Body of pancreas (tissue), 4 donors: Measurements from ENCODE around the gene KRTAP1-4. TPM values are rescaled to one million over a fixed set of nuclear protein-coding genes. Genes with fewer than 3 reads are reported as not detected.

Source experiments
- ATAC-seq: fragments of 150-250 bp; one replicate; pipeline ENCODE4 v1.9.1; 2016
- DNase-seq, 4 donors: peaks; one replicate each; pipeline ENCODE4 v3.0.0-alpha.2; 2019
- H3K27ac ChIP-seq, 4 donors: fragments of 200-600 bp; sonication (generic); 1 replicate in 3 of 4; 2 replicates in 1 of 4; pipeline versions ENCODE4 v1.5.1 to v1.6.1; 2016 to 2019; ENCODE audit warnings: mild to moderate bottlenecking in 1 of 4, mixed read lengths in 1 of 4, moderate library complexity in 1 of 4
- H3K27me3 ChIP-seq, 2 donors: fragments of 200-600 bp; sonication (generic); one replicate each; pipeline ENCODE4 v1.6.0; 2016; ENCODE audit warnings: mild to moderate bottlenecking in 1 of 2
- H3K36me3 ChIP-seq, 2 donors: fragments of 200-600 bp; sonication (generic); replicated peaks in 1 of 2; 2 replicates each; pipeline ENCODE4 v1.5.1; 2016; ENCODE audit warnings: low read depth in 2 of 2; ENCODE audit not compliant: insufficient read depth in 1 of 2
- H3K4me1 ChIP-seq: fragments of 200-600 bp; sonication (generic); one replicate; pipeline ENCODE4 v1.6.0; 2016
- H3K4me3 ChIP-seq, 2 donors: fragments of 200-600 bp; sonication (generic); 1 replicate in 1 of 2; 2 replicates in 1 of 2; pipeline ENCODE4 v1.5.1; 2016 to 2019
- H3K9me3 ChIP-seq, 3 donors: fragments of 200-600 bp; sonication (generic); 1 replicate in 2 of 3; 2 replicates in 1 of 3; pipeline ENCODE4 v1.5.1; 2016
- CTCF ChIP-seq, 7 experiments: fragments of 450-650 bp in 4 of 7; fragments of 200-600 bp in 3 of 7; sonication (generic) in 3 of 7; IDR thresholded peaks; one replicate each; pipeline ENCODE4 v1.5.1; 2016 to 2019; ENCODE audit warnings: antibody characterized with exemption in 7 of 7
- POLR2A ChIP-seq, 3 donors: fragments of 450-650 bp; IDR thresholded peaks; one replicate each; pipeline ENCODE4 v1.6.1; 2016; ENCODE audit warnings: antibody characterized with exemption in 3 of 3, mild to moderate bottlenecking in 2 of 3
- WGBS, 2 donors: methylation state at CpG; one replicate each; pipeline ENCODE4 v1.1.5; 2017; 5-methylcytosine and 5-hydroxymethylcytosine counted together
- intact Hi-C: fragments of 100-400 bp; cut with DNase I; formaldehyde crosslinking; loops from one replicate; pipeline ENCODE4 v1.15.1; 2023
- total RNA-seq, 2 donors: library from RNA; depleted of rRNA; stranded (reverse); fragments of >200 nt; gene quantifications; one replicate each; pipeline ENCODE4 v1.1.0, GENCODE V29; 2016

The KRTAP1-4 gene
- total RNA-seq, 2 donors from 2014 or later, result not detected

DNA sequence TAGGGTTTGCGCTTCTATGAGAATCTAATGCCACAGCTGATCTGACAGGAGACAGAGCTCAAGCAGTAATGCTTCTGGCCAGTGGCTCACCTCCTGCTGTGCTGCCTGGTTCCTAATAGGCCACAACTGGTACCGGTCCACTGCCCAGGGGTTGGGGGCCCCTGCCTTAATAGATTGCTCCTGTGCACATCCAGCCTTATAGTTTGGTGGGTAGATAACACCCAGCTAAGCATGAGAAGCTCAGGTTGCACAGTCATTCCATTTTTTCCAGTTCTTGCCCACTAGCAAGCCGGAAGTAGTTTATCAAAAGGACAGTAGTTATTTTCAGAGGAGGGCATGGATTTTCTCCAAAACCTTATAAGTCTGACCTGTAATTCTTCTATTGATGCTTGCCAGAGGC, 10.6 kb downstream of the KRTAP1-4 start:
- no peak overlapping the region for H3K4me3 ChIP-seq
- intact Hi-C loops, result no loop called here
- H3K9me3 ChIP-seq, result no peaks in the 10 kb centered on the region
- WGBS, 2 donors, result 96% methylated on average over 3 of the region's 3 CpGs
- H3K36me3 ChIP-seq, result no peaks in the 10 kb centered on the region
- DNase-seq (no peak), ATAC-seq (no peak)
- H3K4me1 ChIP-seq, result no peaks in the 10 kb centered on the region
- H3K27ac ChIP-seq, result no peak overlapping the region
- TF ChIP-seq CTCF (IDR thresholded peaks at IDR 0.05) (no peak), POLR2A (IDR thresholded peaks at IDR 0.05) (no peak)
- no peaks in the 10 kb centered on the region for H3K27me3 ChIP-seq

GRCh38 chr17:41018541-41018940, 11.5 kb downstream of the KRTAP1-4 start:
- no peak for DNase-seq
- Histone ChIP-seq H3K4me1 (no peaks in the 10 kb centered on the region), H3K36me3 (no peaks in the 10 kb centered on the region), H3K27me3 (no peaks in the 10 kb centered on the region), H3K27ac (no peak overlapping the region), H3K4me3 (no peak overlapping the region), H3K9me3 (no peaks in the 10 kb centered on the region)
- WGBS, 2 donors, result 73 to 82% methylated on average over 3 of the region's 3 CpGs
- no peak for TF ChIP-seq CTCF (IDR thresholded peaks at IDR 0.05)
- TF ChIP-seq POLR2A (IDR thresholded peaks at IDR 0.05), result no peak
- no peak for ATAC-seq
- intact Hi-C loops, result no loop called here

DNA sequence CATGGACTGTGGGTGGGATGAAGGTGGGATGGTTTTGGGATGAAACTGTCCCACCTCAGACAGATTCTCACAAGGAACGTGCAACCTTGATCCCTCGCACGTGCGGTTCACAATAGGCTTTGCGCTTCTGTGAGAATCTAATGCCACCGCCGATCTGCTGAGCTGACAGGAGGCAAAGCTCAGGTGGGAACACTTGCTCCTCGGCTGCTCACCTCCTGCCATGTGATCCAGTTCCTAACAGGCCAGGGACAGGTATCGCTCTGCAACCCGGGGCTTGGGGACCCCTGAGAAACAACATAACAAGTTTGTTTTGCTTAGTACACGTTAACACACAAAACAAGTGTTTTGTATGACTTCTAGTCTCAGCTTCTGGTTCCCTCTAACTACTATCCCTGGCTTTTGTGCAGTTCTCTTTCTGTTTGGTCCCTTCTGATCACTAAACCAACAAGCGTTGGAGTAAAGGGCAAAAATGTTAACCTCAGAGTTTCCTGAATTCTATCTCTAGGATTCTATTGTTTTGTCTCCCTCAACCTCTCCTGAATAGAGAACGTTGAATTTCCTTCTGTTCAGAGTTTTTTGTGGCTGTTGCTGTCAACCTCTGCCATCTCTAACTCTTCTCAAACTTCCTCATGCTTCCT, 13.3 kb downstream of the KRTAP1-4 start:
- intact Hi-C loops, result no loop called here

DNA sequence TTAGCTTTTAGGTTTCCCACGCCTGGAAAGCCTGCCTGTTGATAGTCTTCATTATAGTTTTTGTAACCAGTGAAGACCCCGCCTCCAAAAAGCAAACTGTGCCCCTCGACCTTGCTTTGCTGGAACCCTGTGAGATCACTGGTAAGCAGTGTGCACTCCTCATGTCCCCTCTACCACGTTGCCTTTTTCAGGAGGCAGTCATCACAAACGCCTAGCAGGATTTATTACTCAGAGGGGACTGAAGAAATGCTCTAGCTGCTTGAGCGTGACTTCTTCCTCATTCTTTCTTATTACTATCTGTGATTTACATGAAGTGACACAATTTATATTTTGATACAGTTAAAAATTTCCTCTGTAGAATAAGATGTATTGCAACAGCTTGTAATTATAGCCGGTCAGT, 14.5 kb downstream of the KRTAP1-4 start:
- no peak for TF ChIP-seq CTCF (IDR thresholded peaks at IDR 0.05)
- no peak for TF ChIP-seq POLR2A (IDR thresholded peaks at IDR 0.05)
- H3K36me3 ChIP-seq, result no peaks in the 10 kb centered on the region
- intact Hi-C loops, result no loop called here
- ATAC-seq, result no peak
- no peak overlapping the region for H3K27ac ChIP-seq
- no peaks in the 10 kb centered on the region for H3K27me3 ChIP-seq
- 56 to 67% methylated on average over 7 of the region's 7 CpGs for WGBS, 2 donors
- no peaks in the 10 kb centered on the region for H3K4me1 ChIP-seq
- no peaks in the 10 kb centered on the region for H3K9me3 ChIP-seq
- no peak overlapping the region for H3K4me3 ChIP-seq
- DNase-seq, result no peak

More for the DNA sequence above, 13.3 kb downstream of the KRTAP1-4 start:
- ATAC-seq (no peak), DNase-seq (no peak)
- no peaks in the 10 kb centered on the region for H3K9me3 ChIP-seq
- no peak overlapping the region for H3K27ac ChIP-seq
- no peak for TF ChIP-seq CTCF (IDR thresholded peaks at IDR 0.05)
- no peak for TF ChIP-seq POLR2A (IDR thresholded peaks at IDR 0.05)
- H3K27me3 ChIP-seq, result no peaks in the 10 kb centered on the region
- no peaks in the 10 kb centered on the region for H3K36me3 ChIP-seq
- H3K4me1 ChIP-seq, result no peaks in the 10 kb centered on the region
- no peak overlapping the region for H3K4me3 ChIP-seq
- 63 to 67% methylated on average over 13 of the region's 13 CpGs for WGBS, 2 donors

- H3K27me3 ChIP-seq, result no peaks in the 10 kb centered on the region
- intact Hi-C loops, result no loop called here
- H3K36me3 ChIP-seq, result no peaks in the 10 kb centered on the region
- TF ChIP-seq POLR2A (IDR thresholded peaks at IDR 0.05), result no peak
- no peak for TF ChIP-seq CTCF (IDR thresholded peaks at IDR 0.05)
- H3K9me3 ChIP-seq, result no peaks in the 10 kb centered on the region
- WGBS, 2 donors, result 5 to 31% methylated on average over 1 of the region's 1 CpG
- no peaks in the 10 kb centered on the region for H3K4me1 ChIP-seq
- no peak overlapping the region for H3K27ac ChIP-seq
- ATAC-seq, result no peak
- no peak overlapping the region for H3K4me3 ChIP-seq
- no peak for DNase-seq
Observed at GRCh38 chr17:41013606-41014005, 16.4 kb downstream of the KRTAP1-4 start.
